Ovary (tissue), 3 donors: Measurements from ENCODE around the gene PRKAG3.

Source experiments
- CTCF ChIP-seq, 3 donors: fragments of 450-650 bp in 2 of 3; fragments of 200-600 bp in 1 of 3; IDR thresholded peaks; one replicate each; pipeline versions ENCODE4 v1.5.1 to v1.8.0; 2016 to 2022; ENCODE audit warnings: antibody characterized with exemption in 3 of 3, mild to moderate bottlenecking in 1 of 3
- EP300 ChIP-seq: sonication (generic); formaldehyde crosslinking; IDR thresholded peaks from one replicate; pipeline ENCODE4 v1.6.1; 2017; ENCODE audit warnings: antibody characterized with exemption
- POLR2A ChIP-seq: fragments of 450-650 bp; IDR thresholded peaks from one replicate; pipeline ENCODE4 v1.6.1; 2017; ENCODE audit warnings: antibody characterized with exemption, mild to moderate bottlenecking, moderate library complexity
- donor health status: DM: no; HTN: no; CAD: no.

- no peak for TF ChIP-seq CTCF (IDR thresholded peaks at IDR 0.05)
- TF ChIP-seq POLR2A, result no peak
- no peak for TF ChIP-seq EP300
Observed at GRCh38 chr2:218802386-218802994, 29.1 kb downstream of the PRKAG3 start.
